ENCODE measurements around the gene S100A11. TPM values are rescaled to one million over a fixed set of nuclear protein-coding genes. Genes with fewer than 3 reads are reported as not detected.

The S100A11 gene
- total and polyA plus RNA-seq, 2 donors (not counting 1 experiment from before 2014, with no cell fraction given) = 26.2 to 31.4 TPM

DNA sequence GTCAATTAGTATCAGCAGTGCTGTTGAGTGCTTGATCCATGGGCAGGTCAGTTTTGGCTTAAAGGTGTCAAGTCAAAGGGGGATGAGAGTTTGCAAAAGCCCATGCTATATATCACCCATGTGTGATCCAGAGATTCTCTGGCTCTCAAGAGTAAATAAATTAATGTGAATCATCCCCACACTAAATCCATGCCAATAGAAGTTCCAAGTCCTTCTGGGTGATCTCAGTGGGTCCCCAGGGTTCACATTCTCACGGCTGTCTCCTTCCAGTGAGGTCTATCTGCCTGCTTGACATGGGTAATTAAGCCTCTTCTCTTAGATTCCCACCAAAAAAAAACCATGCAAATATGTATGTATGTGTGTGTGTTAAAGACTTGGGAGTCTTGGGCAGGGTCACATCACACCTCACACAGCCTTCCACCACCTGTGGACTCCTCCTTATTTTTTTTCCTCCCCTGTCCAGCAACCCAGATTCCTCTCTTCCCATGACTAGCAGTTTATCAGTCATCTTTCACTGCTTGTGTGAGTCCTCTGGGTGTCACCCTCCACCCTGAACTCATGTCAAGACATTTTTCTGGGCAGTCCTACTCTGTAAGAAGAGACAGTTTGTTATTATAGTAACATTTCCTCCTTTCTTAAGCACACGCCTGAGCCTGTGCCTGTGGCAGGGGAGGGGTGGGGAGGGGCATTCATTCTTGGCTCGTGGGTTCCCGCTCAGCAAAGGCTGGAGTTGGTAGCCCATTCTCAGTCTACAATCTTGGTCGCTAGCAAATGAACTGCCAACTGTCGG, 14.3 kb upstream of the S100A11 start:
- Histone ChIP-seq H4K20me1 (ENCODE audit: control insufficient read depth, insufficient read depth, low read length, poor library complexity, severe bottlenecking) (no peaks in the 10 kb centered on the region), H3K4me2 (replicated peaks; ENCODE audit: low read depth, low read length, poor library complexity, severe bottlenecking) (no peak overlapping the region), H2AFZ (ENCODE audit: insufficient read depth, low read depth, low read length, poor library complexity, severe bottlenecking) (no peak overlapping the region), H3K79me2 (ENCODE audit: control insufficient read depth, insufficient read depth, low read length) (no peaks in the 10 kb centered on the region), H3K36me3 (replicated peaks in 1 of 2; ENCODE audit: control extremely low read depth in 1 of 2, control insufficient read depth in 1 of 2, extremely low read depth in 1 of 2, insufficient read depth in 2 of 2, low read length in 1 of 2) (no peaks in the 10 kb centered on the region), H3K27ac (ENCODE audit: low read length in 2 of 2) (no peak overlapping the region), H3K9me3 (ENCODE audit: control extremely low read depth in 1 of 3, control insufficient read depth in 2 of 3, insufficient read depth in 1 of 3, low read length in 2 of 3) (peaks cover 0 to 6% (median 0%) of the 10 kb centered on the region in 3 donors), H3K9ac (ENCODE audit: low read length) (no peak overlapping the region), H3K4me1 (ENCODE audit: control insufficient read depth in 2 of 2, insufficient read depth in 2 of 2, low read length in 2 of 2) (peaks cover 17 to 19% of the 10 kb centered on the region in 2 donors), H3K4me3 (ENCODE audit: control extremely low read depth in 1 of 5, extremely low read depth in 1 of 5, insufficient read depth in 1 of 5, low read depth in 2 of 5, low read length in 4 of 5) (no peak overlapping the region), H3K27me3 (replicated peaks in 1 of 4; ENCODE audit: control extremely low read depth in 1 of 4, control insufficient read depth in 3 of 4, insufficient read depth in 4 of 4, low read length in 3 of 4) (peaks cover 0 to 9% (median 0%) of the 10 kb centered on the region in 4 experiments)
- TF ChIP-seq, protein P1, sequence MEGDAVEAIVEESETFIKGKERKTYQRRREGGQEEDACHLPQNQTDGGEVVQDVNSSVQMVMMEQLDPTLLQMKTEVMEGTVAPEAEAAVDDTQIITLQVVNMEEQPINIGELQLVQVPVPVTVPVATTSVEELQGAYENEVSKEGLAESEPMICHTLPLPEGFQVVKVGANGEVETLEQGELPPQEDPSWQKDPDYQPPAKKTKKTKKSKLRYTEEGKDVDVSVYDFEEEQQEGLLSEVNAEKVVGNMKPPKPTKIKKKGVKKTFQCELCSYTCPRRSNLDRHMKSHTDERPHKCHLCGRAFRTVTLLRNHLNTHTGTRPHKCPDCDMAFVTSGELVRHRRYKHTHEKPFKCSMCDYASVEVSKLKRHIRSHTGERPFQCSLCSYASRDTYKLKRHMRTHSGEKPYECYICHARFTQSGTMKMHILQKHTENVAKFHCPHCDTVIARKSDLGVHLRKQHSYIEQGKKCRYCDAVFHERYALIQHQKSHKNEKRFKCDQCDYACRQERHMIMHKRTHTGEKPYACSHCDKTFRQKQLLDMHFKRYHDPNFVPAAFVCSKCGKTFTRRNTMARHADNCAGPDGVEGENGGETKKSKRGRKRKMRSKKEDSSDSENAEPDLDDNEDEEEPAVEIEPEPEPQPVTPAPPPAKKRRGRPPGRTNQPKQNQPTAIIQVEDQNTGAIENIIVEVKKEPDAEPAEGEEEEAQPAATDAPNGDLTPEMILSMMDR (IDR thresholded peaks at IDR 0.05) = no peak
- TF ChIP-seq EZH2 (IDR thresholded peaks at IDR 0.05; ENCODE audit: borderline replicate concordance, insufficient read depth, low read depth, low read length, poor library complexity, severe bottlenecking) = no peak
- DNase-seq = no peak
- CTCF ChIA-PET = interaction anchor here (0.6 to 7.3 kb wide), 9 partner anchors 10 to 422 kb away, joined by 3 to 138 read pairs (median 5); partner anchors contain the start of gene S100A11
- H3K9me3 Mint-ChIP-seq (ENCODE audit: insufficient read depth) = no peaks in the 10 kb centered on the region
- 85% methylated on average over 4 of the region's 6 CpGs for WGBS (ENCODE audit: insufficient coverage)
- no peak overlapping the region for H3K27ac Mint-ChIP-seq
- peaks cover 16% of the 10 kb centered on the region for H3K4me1 Mint-ChIP-seq
- no peak for ATAC-seq (ENCODE audit: low read depth)
- no peak overlapping the region for H3K4me3 Mint-ChIP-seq
- intact Hi-C loops (cut with micrococcal nuclease) = no loop called here
- peaks cover 18% of the 10 kb centered on the region for H3K27me3 Mint-ChIP-seq
- POLR2A ChIA-PET = interaction anchor here (0.9 to 1.1 kb wide), 2 partner anchors 11 to 15 kb away, joined by 3 read pairs; partner anchors contain the start of gene S100A11
